DMS153 (cell line): ENCODE data around the gene RD3L.
"Not testable (repeated sequence)": the region's sequence is repeated elsewhere in the genome, so short reads cannot be mapped to it uniquely, and the experiment has no call there.

ENCODE experiments used
- DNase-seq: peaks from one replicate; lab custom pipeline; 2025; lab: John Stamatoyannopoulos, UW

RD3L gene

DNA sequence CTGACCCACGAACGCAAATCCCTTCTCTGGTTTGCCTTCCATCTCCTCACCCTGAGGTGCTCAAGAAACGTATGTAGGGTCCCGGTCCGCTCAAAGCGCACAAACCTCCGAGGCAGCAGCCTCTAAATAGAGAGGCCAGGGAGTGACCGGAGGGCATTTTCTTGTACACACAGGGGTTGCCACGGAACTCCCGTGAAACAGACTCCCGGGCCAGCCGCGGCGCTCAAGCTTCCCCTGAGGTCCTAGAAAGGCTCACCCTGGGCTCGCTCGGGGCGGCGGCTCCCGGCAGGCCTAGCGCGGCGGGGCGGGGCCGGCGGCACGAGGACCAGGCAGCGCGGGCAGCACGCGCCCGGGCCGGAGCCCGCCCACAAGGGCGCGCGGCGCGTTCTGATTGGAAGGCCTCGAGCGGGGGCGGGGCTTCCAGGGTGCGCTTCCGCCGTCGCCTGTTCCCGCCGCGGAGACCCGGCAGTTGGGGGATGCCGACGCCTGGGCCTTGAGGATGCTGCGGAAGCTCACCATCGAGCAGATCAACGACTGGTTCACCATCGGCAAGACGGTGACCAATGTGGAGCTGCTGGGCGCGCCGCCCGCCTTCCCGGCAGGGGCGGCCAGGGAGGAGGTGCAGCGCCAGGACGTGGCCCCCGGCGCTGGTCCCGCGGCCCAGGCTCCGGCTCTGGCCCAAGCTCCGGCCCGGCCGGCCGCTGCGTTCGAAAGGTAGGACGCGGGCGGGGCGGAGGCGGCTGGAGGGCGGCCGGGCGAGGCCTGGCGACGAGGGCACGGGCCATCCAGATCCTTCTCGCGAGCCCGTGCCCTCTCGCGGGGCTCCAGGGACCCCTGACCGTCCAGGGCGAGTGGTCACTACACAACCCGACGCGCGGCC is 14.1 kb downstream of the RD3L start, which contains the start of gene TDRD9:
TDRD9 (plus strand) TSS at position 446 of the 880 bp plus-strand sequence; CDS start at position 500, 54 bp downstream.
- no peak for DNase-seq

DNA sequence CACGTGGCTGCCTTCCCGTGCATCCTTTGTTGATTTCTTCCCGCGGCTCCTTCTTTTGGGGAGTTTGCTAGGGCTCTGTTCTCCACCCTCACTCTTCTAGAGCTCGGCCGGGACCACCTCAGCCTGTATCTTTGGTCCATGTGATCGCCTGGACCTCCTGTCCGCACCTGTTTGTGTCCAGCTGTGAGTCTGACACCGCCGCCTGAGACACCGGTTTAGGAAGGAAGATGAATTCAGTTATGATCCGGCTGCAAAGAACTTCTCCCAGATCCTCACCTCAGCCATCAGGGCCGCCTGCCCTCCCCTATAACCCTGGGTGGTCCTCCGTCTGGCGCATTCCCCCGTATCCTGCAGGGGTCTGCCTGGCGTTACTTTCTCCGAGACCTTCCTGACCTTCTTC is 14.8 kb downstream of the RD3L start:
- DNase-seq: no peak

- no peak for DNase-seq
Observed at GRCh38 chr14:103925316-103925715, 17.0 kb downstream of the RD3L start.

DNA sequence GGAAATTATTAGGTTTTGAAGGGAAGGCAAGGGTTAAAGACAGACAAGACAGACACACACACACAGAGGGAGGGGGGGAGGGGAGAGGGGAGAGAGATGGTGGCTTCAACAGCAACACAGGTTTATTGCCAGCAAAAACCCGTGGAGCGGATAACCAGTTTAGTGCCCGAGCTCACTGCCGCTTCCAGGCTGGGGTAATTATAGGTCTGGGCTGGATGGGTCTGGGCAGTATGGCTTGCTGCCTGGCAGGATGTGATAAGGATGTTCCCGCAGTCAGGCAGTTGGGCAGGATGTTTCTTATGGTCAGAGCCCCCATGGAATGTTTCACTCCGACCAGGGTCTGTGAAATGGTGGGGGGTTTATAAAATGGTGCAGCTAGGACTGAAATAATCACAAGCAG is 18.5 kb downstream of the RD3L start:
- no peak for DNase-seq

GRCh38 chr14:103921855-103922200 is 20.5 kb downstream of the RD3L start:
- DNase-seq: not testable (repeated sequence)

DNA sequence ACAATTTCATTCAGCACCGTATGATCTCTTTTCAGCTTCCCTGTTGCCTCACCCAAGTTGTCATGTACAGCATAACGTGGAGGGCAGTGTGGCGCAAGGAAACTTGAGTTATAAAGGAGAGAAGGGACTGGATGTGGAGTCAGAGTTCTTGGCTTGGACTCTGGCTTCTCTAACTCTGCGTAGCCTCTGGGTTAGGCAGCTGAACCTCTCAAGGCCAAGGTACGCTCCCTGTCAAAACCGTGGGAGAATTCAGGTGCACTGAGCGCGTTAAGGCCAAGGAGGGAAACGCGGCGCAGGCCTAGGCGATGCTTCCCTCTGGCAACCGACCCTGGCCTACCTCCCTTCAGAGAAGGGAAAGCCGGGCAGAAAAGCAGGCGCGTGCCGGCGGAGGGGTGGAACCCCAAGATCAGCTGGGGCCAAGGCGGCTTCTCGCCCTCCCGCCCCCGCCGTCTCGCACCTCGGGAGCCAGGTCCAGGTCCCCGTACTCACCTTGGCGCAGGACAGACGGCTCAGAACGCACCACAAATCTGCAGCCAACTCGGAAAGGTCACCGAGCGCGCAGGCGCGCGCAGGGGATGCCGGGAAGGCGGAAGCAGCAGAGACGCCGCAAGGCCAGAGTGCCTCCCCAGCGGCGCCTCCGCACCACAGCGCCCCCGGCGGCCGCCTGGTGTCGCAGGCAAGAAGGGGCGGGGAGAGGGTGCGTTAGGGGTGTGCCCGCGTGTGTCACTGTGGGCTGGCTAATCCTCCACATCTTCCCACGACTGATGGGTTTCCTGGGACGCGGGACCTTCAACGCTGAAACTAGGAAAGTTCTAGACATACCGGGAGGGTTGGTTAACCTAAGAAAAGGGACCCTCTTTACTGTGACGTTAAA is 21.1 kb downstream of the RD3L start:
- peak; percentile 48 for DNase-seq

GRCh38 chr14:103916636-103917262 is 25.6 kb downstream of the RD3L start:
- no peak for DNase-seq

- no peak for DNase-seq
Observed at GRCh38 chr14:103915616-103916015, 26.7 kb downstream of the RD3L start.

DNA sequence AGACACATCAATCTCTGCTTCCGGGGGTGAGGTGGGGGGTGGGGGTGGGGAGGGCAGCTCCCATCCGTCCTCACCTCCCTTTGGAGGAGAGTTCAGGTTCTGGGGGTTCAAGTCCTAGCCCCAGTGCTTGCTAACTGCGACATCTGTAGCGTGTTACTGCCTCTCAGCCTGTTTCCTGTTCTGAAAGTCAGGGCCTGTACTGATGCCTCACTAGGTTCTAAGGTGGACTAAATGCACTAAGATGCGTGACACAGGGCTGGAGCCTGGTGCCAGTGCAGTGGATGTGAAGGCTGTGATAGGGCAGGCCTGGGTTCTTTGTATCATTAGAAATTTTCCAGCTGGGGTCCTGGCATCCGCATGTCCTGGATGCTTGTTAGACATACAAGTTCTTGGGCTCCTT is 31.3 kb downstream of the RD3L start:
- no peak for DNase-seq

DNA sequence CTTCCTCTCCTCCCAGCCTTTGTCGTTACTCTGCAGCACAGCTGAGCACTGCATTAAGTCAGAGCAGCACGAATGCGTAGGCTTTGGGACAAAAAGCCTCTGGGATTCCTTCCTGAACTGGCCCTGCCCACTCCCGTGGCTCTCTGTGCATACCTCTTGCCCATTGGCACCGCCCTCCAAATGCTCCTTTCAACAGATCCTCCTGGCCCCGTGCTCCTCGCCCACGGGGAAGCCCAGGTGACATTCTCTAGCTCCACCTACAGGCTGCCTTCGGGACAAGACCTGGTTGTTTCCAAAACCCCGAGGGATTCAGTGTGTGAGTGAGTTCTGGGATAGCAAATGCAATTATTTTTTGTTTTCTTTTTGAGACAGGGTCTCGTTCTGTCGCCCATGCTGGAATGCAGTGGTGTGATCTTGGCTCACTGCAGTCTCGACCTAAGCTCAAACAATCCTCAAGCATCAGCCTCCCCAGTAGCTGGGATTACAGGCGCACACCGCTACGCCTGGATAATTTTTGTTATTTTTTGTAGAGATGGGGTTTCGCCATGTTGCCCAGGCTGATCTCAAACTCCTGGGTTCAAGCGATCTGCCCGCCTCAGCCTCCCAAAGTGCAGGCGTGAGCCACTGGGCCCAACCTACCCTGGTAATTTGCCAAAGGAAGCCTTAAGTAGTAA is 31.9 kb downstream of the RD3L start:
- peak; percentile 67 for DNase-seq

DNA sequence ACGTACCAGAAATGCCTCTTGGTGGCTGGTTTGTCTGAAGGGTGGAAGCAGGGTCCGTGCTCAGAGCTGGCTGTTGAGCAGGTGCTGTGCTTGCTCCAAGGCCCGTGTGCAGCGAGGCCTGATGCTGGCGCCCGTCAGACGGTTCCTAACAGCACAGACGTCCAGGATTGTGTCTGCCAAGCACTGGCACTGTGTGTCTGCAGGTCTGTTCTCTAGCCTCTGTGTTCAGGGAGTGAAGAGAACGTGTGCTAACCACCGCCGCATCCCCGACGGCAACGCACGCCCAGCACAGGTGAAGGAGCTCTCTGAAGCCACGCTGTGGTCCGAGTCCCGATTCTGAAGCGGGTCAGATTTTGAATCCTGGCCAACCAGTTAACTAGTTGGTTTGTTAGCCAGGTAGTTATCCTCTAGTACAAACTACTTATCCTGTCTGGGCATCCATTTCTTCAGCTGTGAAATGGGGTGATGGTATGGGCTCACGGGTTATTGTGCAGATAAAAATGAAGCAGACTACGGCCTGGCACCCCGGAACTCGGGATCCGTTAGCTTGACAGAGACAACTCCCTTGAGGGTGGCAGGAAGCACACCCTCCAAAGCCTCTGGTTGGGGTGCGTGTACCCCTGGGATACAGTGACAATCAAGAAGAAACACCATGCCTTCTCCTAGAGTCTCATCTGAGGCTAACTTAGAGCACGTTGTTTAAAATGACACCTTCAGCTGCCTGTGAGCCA is 32.6 kb downstream of the RD3L start:
- no peak for DNase-seq

GRCh38 chr14:103908580-103908979 is 33.7 kb downstream of the RD3L start:
- no peak for DNase-seq

GRCh38 chr14:103905842-103906456 is 36.4 kb downstream of the RD3L start:
- no peak for DNase-seq

GRCh38 chr14:103904493-103905107 is 37.7 kb downstream of the RD3L start:
- DNase-seq: no peak

GRCh38 chr14:103899833-103900232 is 42.5 kb downstream of the RD3L start:
- DNase-seq: no peak

DNA sequence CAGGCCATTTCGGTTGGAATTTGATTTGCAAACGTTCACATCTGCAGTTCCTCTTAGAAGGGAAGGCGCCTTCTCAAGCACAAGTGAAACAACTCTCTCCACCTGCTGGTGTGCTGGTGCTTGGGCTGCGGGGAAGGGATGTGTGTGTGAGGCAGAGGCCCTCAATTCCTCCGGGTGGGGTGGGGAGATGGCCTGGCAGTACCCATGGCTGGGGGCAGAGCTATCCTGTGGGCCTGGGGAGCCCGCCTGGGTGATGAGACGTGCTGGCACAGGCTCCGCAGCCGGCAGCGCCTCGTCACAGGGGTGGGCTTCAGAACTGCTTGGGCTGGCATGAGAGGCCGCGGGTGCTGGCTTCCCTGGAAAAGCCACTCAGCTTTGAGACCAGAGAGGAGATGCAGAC is 43.0 kb downstream of the RD3L start:
- DNase-seq: no peak

GRCh38 chr14:103898711-103899110 is 43.6 kb downstream of the RD3L start:
- no peak for DNase-seq

- no peak for DNase-seq
Observed at GRCh38 chr14:103898204-103898603, 44.1 kb downstream of the RD3L start.

- no peak for DNase-seq
Observed at GRCh38 chr14:103897075-103897947, 45.0 kb downstream of the RD3L start.
